ENCODE results near the gene PLIN3. TPM values are rescaled to one million over a fixed set of nuclear protein-coding genes. Genes with fewer than 3 reads are reported as not detected.

Gene PLIN3
- total and polyA plus RNA-seq, 9 of the 15 experiments (the other 6 are each of a cell fraction or from before 2014, with no cell fraction given): 7.5 to 75.6 (median 43.1) TPM

DNA sequence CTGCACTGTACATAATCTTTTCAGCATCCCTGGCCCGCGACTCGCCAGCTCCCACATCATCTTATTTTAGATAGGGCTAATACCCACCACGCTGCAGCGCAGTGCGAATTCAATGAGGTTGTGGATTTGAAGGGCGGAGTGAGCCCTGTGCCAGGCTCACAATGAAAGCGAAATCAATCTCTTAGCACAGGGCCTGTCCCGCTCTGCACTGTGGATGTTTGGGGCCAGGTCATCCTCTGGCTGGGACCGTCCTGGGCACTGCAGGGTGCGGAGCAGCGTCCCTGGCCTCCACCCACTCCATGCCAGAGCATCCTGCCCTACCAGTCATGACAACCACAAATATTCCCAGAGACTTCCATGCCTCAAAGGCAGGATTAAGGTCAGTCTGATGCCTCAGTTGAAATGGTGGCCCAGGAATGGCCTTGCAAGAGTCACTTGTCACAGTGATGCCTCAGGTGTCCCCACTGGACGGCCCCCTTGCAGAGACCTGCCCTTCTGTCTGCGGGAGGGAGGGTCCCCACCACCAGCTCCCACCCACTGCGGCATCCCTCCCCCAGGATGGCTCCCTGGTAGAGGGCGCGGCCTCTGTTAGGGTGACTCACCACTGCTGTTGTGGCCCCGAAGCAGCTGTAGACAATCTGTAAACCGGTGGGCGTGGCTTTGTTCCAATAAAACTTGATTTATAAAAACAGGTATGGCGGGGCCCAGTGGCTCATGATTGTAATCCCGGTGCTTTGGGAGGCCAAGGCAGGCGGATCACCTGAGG, 47.5 kb upstream of the PLIN3 start:
- CTCF ChIA-PET (ENCODE audit: low intra/inter-chr PET ratio): interaction anchor here (1.2 kb wide), 1 partner anchor 105 kb away, joined by 3 read pairs; no protein-coding TSS in a partner anchor
- Histone ChIP-seq H3K9ac (ENCODE audit: insufficient read depth in 1 of 2, low read depth in 2 of 2, low read length in 2 of 2) (peak overlapping the region in 1 of 2 experiments; percentile 87; a peak in 2 of 4 replicates), H2AFZ (ENCODE audit: low read depth, low read length) (no peak overlapping the region), H3K4me1 (replicated peaks in 1 of 2; ENCODE audit: control insufficient read depth in 2 of 2, insufficient read depth in 2 of 2, low read length in 2 of 2) (peaks cover 23 to 39% of the 10 kb centered on the region in 2 experiments), H3K79me2 (ENCODE audit: control insufficient read depth, insufficient read depth, low read length) (peaks cover 87% of the 10 kb centered on the region), H3K9me3 (replicated peaks; ENCODE audit: control insufficient read depth, insufficient read depth, low read depth, low read length) (no peaks in the 10 kb centered on the region), H3K27ac (ENCODE audit: extremely low read depth, low read depth, low read length) (peak overlapping the region; percentile 10; the same call in 2 of the 3 replicates), H3K4me2 (ENCODE audit: insufficient read depth, low read length) (no peak overlapping the region), H3K9me1 (ENCODE audit: control insufficient read depth, insufficient read depth, low read length) (peaks cover 3% of the 10 kb centered on the region), H4K20me1 (replicated peaks; ENCODE audit: control insufficient read depth, insufficient read depth, low read length) (peaks cover 12% of the 10 kb centered on the region; the same call in 1 of the 2 replicates), H3K36me3 (ENCODE audit: control insufficient read depth, insufficient read depth, low read length) (peaks cover 79% of the 10 kb centered on the region), H3K4me3 (no peak overlapping the region), H3K27me3 (ENCODE audit: control insufficient read depth in 2 of 2, insufficient read depth in 2 of 2, low read length in 2 of 2) (no peaks in the 10 kb centered on the region)
- POLR2A ChIA-PET: no interaction called here
- DNase-seq (ENCODE audit: extremely low read depth in 1 of 4, low spot score in 3 of 4) (peak; percentile 67 to 70 (median 70)), ATAC-seq (peak; percentile 78), FAIRE-seq (peak; percentile 67)
- intact Hi-C loops (cut with micrococcal nuclease): no loop called here
- no TSS peak for BruUV-seq (replicated peaks)
- WGBS (ENCODE audit: insufficient coverage, low coverage, missing lambda C conversion rate): 67% methylated on average over 22 of the region's 23 CpGs
- in situ Hi-C loops (cut with MboI): loop anchor here (5.0 kb wide), 1 partner anchor 108 kb away; no protein-coding TSS in a partner anchor
- 0 out of 2 replicates have a peak, but pooled peaks have one; percentile 55 for TF ChIP-seq JUN (IDR thresholded peaks at IDR 0.05; ENCODE audit: borderline replicate concordance, low read depth, low read length)
- TF ChIP-seq JUN (CRISPR knock-in tag; IDR thresholded peaks at IDR 0.05; ENCODE audit: borderline replicate concordance): no peak
- TF ChIP-seq ZBTB7A (IDR thresholded peaks at IDR 0.05; ENCODE audit: borderline replicate concordance, control insufficient read depth, low read depth, low read length): peak; percentile 86; the same call in 1 of the 2 replicates
- 0 out of 4 replicates have a peak, but pooled peaks of 1 of the 2 experiments have one; percentile 34 for TF ChIP-seq FOXK2 (conservative IDR thresholded peaks at IDR 0.05 in 1 of 2, IDR thresholded peaks at IDR 0.05 in 1 of 2; ENCODE audit: low read depth in 2 of 2)
- TF ChIP-seq PML (IDR thresholded peaks at IDR 0.05; ENCODE audit: low read length): no peak
- TF ChIP-seq HDAC3 (IDR thresholded peaks at IDR 0.05; ENCODE audit: borderline replicate concordance, partially characterized antibody): no peak
- TF ChIP-seq ZNF518B (CRISPR knock-in tag; IDR thresholded peaks at IDR 0.05): no peak
- TF ChIP-seq, protein P1, sequence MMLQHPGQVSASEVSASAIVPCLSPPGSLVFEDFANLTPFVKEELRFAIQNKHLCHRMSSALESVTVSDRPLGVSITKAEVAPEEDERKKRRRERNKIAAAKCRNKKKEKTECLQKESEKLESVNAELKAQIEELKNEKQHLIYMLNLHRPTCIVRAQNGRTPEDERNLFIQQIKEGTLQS (IDR thresholded peaks at IDR 0.05): peak; percentile 92
- TF ChIP-seq, protein P1 (CRISPR knock-in tag; conservative IDR thresholded peaks at IDR 0.05): peak; percentile 70; the same call in 1 of the 2 replicates
- TF ChIP-seq EGR1 (conservative IDR thresholded peaks at IDR 0.05): peak; percentile 28
- TF ChIP-seq FOS (IDR thresholded peaks at IDR 0.05; ENCODE audit: extremely low read depth, insufficient read length): peak; percentile 32
- peak; percentile 36 for TF ChIP-seq DACH1 (IDR thresholded peaks at IDR 0.05; ENCODE audit: partially characterized antibody)
- no peak for TF ChIP-seq TEAD4 (IDR thresholded peaks at IDR 0.05; ENCODE audit: low read length)
- no peak for TF ChIP-seq TEAD4 (CRISPR knock-in tag; IDR thresholded peaks at IDR 0.05; ENCODE audit: borderline replicate concordance)
- TF ChIP-seq ARID1B (IDR thresholded peaks at IDR 0.05): 0 out of 2 replicates have a peak, but pooled peaks have one; percentile 42
- no peak for TF ChIP-seq NR1H2 (CRISPR knock-in tag; IDR thresholded peaks at IDR 0.05)
- no peak for TF ChIP-seq RAD51 (IDR thresholded peaks at IDR 0.05; ENCODE audit: borderline replicate concordance, low read depth)

Data from K562 (cell line).